D721Med (cell line): ENCODE measurements around the gene CDC14B.
"Not testable (repeated sequence)": the region's sequence is repeated elsewhere in the genome, so short reads cannot be mapped to it uniquely, and the experiment has no call there.

ENCODE experiments used
- DNase-seq: peaks from one replicate; pipeline ENCODE4 v3.0.0; 2011; ENCODE audit warnings: low spot score; ENCODE audit not compliant: insufficient read length
- FAIRE-seq: peaks from 2 replicates; lab custom pipeline; 2011; peaks lifted over from hg19 to GRCh38; lab: Jason Lieb, UNC
- TF ChIP-seq, protein P1 (sequence below): IDR thresholded peaks from 2 replicates; pipeline ENCODE4 v1.5.1; 2012; ENCODE audit warnings: mild to moderate bottlenecking, control low read depth; ENCODE audit not compliant: insufficient read depth; ENCODE audit errors: missing control alignments

CDC14B gene

DNA sequence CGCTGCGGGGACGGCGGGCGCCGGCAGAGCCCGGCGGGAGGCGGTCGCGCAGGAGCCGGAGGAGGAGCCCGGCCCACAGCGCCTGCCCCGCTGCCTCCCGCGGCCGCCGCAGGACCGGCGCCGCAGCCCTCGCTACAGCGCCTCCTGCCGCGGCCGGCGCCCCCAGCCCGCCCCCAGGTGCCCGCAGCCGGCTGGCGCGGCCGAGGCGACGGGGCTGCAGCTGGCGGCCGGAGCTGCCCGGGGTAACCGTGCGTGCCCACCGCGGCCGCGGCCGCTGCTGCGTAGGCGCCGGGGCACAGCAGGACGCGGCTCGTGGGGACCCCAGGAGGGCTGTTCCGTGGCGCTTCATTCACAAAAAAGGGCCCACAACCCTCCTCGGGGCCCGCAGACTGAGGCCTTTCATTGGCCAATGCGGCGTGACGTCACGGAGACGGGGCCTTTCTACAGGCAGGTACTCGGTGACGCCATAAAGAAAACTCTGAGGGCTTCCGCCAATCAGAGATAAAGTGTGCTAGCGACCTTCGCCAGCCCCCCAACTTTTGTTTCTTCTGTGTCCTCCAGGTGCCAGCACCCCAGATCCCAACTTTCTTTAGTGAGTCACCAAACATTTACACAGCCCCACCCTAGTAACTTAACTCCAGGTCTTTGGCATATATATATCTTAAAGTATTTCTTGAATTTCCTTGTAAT is at the start of gene CDC14B:
Gene CDC14B, minus strand, starts transcription at position 353 of the 690 bp plus-strand sequence. CDS start 465 bp downstream, outside the sequence.
- TF ChIP-seq, protein P1, sequence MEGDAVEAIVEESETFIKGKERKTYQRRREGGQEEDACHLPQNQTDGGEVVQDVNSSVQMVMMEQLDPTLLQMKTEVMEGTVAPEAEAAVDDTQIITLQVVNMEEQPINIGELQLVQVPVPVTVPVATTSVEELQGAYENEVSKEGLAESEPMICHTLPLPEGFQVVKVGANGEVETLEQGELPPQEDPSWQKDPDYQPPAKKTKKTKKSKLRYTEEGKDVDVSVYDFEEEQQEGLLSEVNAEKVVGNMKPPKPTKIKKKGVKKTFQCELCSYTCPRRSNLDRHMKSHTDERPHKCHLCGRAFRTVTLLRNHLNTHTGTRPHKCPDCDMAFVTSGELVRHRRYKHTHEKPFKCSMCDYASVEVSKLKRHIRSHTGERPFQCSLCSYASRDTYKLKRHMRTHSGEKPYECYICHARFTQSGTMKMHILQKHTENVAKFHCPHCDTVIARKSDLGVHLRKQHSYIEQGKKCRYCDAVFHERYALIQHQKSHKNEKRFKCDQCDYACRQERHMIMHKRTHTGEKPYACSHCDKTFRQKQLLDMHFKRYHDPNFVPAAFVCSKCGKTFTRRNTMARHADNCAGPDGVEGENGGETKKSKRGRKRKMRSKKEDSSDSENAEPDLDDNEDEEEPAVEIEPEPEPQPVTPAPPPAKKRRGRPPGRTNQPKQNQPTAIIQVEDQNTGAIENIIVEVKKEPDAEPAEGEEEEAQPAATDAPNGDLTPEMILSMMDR: no peak
- FAIRE-seq (no peak), DNase-seq (peak; percentile 77)

DNA sequence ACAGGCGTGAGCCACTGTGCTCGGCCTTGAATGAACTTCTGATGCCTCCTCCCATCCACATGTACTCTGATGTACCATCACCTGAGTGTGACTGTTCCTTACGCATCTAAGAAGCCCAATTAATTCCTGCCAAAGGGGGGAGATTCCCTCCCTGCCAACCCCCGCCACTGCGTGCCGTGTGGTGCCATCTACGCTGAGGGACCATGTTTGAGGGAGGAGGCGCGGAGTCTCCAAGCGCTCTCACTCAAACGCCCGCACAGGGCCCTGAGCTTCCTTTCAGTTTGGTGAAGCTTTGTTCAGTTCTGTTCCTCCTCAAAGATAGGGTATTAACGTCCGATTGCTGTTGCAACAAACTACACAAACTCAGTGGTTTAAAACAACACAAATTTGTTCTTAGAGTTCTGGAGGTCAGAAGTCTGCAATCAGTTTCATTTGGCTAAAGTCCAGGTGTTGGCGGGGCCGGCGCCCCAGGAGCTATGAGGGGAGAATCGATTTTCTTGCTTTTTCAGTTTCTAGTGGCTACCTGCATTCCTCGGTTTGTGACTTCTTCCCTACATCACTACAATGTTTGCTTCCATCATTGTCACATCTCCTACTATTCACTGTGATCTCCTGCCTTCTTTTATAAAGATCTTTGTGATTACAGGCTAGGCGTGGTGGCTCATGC is 49.4 kb upstream of the CDC14B start:
- FAIRE-seq (no peak), DNase-seq (no peak)
- TF ChIP-seq, protein P1: no peak

DNA sequence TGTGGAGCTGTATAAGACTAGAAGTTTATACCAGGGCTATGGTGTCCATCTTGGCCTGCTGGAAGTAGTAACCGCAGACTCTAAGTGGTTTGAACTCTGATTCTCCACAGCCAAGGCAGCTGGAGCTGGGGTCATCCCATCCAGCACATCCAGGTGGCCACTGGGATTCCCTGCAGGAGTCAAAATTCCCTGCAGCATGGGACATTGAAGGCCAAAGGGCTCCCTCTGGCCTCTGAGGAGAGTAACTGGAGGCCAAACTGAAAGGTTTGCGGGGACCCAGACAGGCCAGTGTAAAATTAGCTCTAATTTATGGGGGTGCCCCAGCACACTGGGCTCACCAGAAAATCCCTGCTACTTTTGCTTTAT is 47.7 kb upstream of the CDC14B start:
- FAIRE-seq (no peak), DNase-seq (no peak)
- TF ChIP-seq, protein P1: no peak

- TF ChIP-seq, protein P1: peak; percentile 48
- FAIRE-seq, DNase-seq: not testable (repeated sequence)
These were observed 47.2 kb upstream of the CDC14B start for GRCh38 chr9:96666653-96667362.

- TF ChIP-seq, protein P1: no peak
- FAIRE-seq (no peak), DNase-seq (no peak)
These were observed 46.1 kb upstream of the CDC14B start for GRCh38 chr9:96665789-96666188.

DNA sequence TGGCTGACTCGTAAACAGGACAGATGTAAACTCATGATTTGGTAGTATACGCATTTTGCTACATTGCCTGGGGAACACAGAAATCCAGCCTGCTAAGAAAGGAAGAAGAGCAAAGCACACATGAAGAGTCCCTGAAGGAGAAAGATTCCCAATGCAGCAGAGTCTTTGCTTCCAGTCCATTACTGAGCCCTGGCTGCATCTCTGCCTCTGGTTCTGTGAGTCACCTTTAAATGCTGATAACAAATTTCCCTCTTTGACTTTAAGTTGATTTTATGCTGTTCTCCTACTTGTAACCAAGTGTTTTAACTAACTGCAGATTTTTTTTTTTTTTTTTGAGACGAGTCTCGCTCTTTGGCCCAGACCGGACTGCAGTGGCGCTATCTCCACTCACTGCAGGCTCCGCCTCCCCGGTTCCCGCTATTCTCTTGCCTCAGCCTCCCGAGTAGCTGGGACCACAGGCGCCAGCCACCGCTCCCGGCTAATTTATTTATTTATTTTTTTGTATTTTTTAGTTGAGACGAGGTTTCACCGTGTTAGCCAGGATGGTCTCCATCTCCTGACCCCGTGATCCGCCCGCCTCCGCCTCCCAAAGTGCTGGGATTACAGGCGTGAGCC is 44.0 kb upstream of the CDC14B start:
- DNase-seq (no peak), FAIRE-seq (no peak)
- TF ChIP-seq, protein P1: no peak
